RPMI7951 (cell line): ENCODE results near the gene PSG6. TPM values are rescaled to one million over a fixed set of nuclear protein-coding genes. Genes with fewer than 3 reads are reported as not detected.
"Not testable (repeated sequence)": the region's sequence is repeated elsewhere in the genome, so short reads cannot be mapped to it uniquely, and the experiment has no call there.

ENCODE experiments used
- DNase-seq: peaks from one replicate; pipeline ENCODE4 v3.0.0-alpha.2; 2012; ENCODE audit warnings: low read depth
- total RNA-seq: library from RNA; depleted of rRNA; stranded (reverse); fragments of >200 nt; shearing (Covaris generic); gene quantifications from 2 replicates; pipeline ENCODE4 v1.2.3, GENCODE V29; 2014; rRNA removed

The PSG6 gene
- not detected in 2 replicates for total RNA-seq

- DNase-seq = not testable (repeated sequence)
Observed at GRCh38 chr19:42917634-42918033, at the start of gene PSG6. PSG6 (minus strand) TSS chr19:42917894; CDS start chr19:42917792, 102 bp downstream.

- DNase-seq = peak; percentile 64
Observed at GRCh38 chr19:42965176-42965575, 47.5 kb upstream of the PSG6 start.

GRCh38 chr19:42961119-42961518 lies 43.4 kb upstream of the PSG6 start:
- DNase-seq = no peak

GRCh38 chr19:42952126-42952525 lies 34.4 kb upstream of the PSG6 start:
- DNase-seq = peak; percentile 30

GRCh38 chr19:42951476-42951875 lies 33.8 kb upstream of the PSG6 start:
- DNase-seq = not testable (repeated sequence)

GRCh38 chr19:42942187-42942789 lies 24.6 kb upstream of the PSG6 start:
- peak; percentile 19 for DNase-seq

GRCh38 chr19:42937107-42937506 lies 19.4 kb upstream of the PSG6 start, which contains the start of gene PSG7:
PSG7 (minus strand) TSS chr19:42937207; CDS start chr19:42937076, 131 bp downstream.
- not testable (repeated sequence) for DNase-seq

- not testable (repeated sequence) for DNase-seq
Observed at GRCh38 chr19:42934726-42935125, 17.0 kb upstream of the PSG6 start.

GRCh38 chr19:42934183-42934582 lies 16.5 kb upstream of the PSG6 start:
- peak; percentile 9 for DNase-seq

- DNase-seq = not testable (repeated sequence)
Observed at GRCh38 chr19:42933412-42933811, 15.7 kb upstream of the PSG6 start.

- DNase-seq = peak; percentile 88
Observed at GRCh38 chr19:42932485-42933101, 14.9 kb upstream of the PSG6 start.

GRCh38 chr19:42930214-42930613 lies 12.5 kb upstream of the PSG6 start:
- peak; percentile 16 for DNase-seq

- DNase-seq = no peak
Observed at GRCh38 chr19:42928896-42929295, 11.2 kb upstream of the PSG6 start.

GRCh38 chr19:42926781-42927180 lies 9.1 kb upstream of the PSG6 start:
- DNase-seq = no peak

GRCh38 chr19:42923106-42923505 lies 5.4 kb upstream of the PSG6 start:
- DNase-seq = peak; percentile 78

GRCh38 chr19:42920971-42921370 lies 3.3 kb upstream of the PSG6 start:
- not testable (repeated sequence) for DNase-seq

- no peak for DNase-seq
Observed at GRCh38 chr19:42919757-42920079, 2.0 kb upstream of the PSG6 start.

- not testable (repeated sequence) for DNase-seq
Observed at GRCh38 chr19:42919070-42919756, 1.5 kb upstream of the PSG6 start.

- not testable (repeated sequence) for DNase-seq
Observed at GRCh38 chr19:42918377-42919069, 829 bp upstream of the PSG6 start.

GRCh38 chr19:42916931-42917330 lies 763 bp downstream of the PSG6 start:
- DNase-seq = not testable (repeated sequence)

- DNase-seq = not testable (repeated sequence)
Observed at GRCh38 chr19:42913516-42913915, 4.2 kb downstream of the PSG6 start.

GRCh38 chr19:42912941-42913340 lies 4.8 kb downstream of the PSG6 start:
- not testable (repeated sequence) for DNase-seq
